ENCODE data around the gene CEP85L.

CEP85L gene

GRCh38 chr6:118651282-118652050 is at the start of gene CEP85L:
Gene CEP85L (minus strand): TSS chr6:118651591. CDS start chr6:118651269, 322 bp downstream.
- peak; percentile 91 for DNase-seq

GRCh38 chr6:118700531-118700930 is 49.1 kb upstream of the CEP85L start:
- no peak for DNase-seq

DNA sequence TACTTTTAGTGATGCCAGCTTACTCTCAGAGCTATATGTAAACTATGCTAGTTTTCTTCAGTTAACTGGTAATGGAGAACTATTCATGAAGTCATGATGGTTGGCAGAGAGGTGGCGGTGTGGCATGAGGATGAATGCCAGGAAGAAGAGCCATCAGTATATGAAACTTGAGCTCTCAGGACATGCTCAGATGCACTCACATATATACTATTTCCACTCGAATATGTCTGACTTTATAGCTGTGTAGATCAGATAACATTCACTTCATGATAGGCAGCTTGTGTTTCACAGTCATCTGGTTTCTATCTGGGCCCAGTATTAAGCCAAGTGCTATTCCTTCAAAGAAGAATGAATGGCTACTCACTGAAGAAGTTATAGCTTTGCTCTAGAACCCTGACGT is 46.2 kb upstream of the CEP85L start:
- no peak for DNase-seq

- no peak for DNase-seq
Observed at GRCh38 chr6:118696271-118696670, 44.9 kb upstream of the CEP85L start.

GRCh38 chr6:118693562-118693961 is 42.2 kb upstream of the CEP85L start:
- no peak for DNase-seq

- DNase-seq = no peak
Observed at GRCh38 chr6:118685823-118686449, 34.5 kb upstream of the CEP85L start.

- no peak for DNase-seq
Observed at GRCh38 chr6:118683881-118684872, 32.8 kb upstream of the CEP85L start.

DNA sequence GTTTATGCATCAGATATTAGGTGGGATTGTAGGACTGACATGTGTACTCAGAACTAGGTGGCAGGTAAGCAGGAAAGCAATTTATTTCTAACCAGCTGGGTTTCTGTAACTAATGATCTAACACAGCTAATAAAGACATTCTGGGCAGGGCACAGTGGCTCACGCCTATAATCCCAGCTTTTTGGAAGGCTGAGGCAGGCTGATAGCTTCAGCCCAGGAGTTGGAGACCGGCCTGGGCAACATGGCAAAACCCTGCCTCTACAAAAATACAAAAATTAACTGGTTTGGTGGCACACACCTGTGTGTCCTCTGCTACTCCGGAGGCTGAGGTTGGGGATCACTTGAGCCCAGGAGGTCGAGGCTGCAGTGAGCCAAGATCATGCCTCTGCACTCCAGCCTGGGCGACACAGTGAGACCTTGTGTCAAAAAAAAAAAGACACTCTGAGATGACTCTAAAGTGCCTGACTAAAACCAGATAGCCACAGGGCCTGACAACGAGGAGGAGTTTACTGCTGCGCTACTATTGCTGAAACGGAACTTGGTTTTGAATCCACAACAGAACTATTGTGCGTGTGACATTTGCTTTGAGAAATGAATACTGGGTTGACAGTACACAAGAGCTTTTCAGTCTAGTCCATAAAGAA is 29.2 kb upstream of the CEP85L start:
- DNase-seq = no peak

GRCh38 chr6:118679327-118679901 is 28.0 kb upstream of the CEP85L start:
- DNase-seq = no peak

DNA sequence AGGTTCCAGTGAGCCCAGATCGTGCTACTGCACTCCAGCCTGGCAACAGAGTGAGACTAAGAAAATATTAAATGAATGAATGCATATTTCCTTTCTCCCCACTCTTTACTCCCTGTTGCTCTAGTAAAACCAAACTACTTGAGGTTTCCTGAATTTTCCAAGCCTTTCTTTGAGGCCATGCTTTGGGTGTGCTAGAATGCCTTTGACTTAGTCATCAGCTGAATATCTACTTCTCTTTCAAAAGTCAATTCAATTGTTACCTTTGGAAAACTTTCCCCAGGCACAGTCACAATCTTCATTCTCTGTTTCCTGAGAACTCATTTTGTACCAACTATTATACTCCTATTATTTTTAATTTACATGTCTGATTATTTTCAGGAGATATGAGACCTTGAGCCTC is 27.5 kb upstream of the CEP85L start:
- no peak for DNase-seq

DNA sequence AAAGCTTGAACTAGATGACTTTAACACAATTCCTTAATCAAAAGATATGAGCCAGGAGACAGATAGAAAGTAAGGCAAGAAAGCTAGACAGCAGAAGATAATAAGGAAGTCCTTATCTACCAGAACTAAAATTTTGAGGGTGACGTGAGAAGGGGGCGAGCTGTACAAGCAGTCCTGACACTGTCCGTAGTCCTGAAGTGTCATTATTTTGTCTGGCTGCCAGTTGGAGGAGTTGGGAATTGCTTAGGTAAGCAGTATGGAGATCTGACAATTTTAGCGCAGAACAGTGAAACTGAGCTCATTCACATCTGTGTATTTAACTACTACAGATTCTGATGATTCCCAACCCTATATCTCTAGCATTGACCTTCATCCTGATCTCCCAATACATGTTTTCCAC is 25.8 kb upstream of the CEP85L start:
- DNase-seq = no peak

DNA sequence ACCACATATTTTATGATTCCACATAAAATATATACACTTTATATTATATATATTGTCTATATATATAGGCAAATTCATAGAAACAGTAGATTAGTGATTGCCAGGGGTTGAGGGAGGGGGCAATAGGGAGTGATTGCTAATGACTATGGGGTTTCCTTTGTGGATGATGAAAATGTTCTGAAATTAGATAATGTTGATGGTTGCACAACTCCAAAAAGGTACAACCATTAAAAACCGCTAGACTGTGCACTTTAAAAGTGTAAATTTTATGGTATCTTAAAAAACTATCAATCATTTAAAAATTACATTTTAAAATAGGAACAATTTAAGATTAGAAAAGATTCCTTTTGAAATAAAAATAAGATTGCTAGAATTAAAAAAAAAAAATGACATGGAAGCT is 23.8 kb upstream of the CEP85L start:
- no peak for DNase-seq

- DNase-seq = no peak
Observed at GRCh38 chr6:118674772-118675171, 23.4 kb upstream of the CEP85L start.

- DNase-seq = no peak
Observed at GRCh38 chr6:118672678-118673077, 21.3 kb upstream of the CEP85L start.

DNA sequence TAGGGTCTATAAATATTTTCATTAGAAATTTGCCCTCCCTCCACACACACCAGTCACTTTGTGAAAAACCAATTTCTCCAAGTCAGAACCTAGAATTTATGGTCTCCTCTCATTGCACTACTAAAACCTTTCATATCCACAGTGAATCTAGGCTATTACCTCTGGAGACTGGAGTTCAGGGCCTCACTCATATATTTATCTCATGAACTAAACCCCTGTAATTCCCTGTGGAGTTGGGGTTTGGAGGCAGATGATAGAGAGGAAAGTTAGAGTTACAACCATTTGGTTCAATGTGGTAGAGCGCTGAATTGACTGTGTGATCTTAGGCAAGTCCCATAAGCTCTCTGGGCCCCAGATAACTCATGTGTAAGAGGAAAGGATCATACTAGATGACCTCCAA is 18.2 kb upstream of the CEP85L start:
- DNase-seq = no peak

GRCh38 chr6:118668761-118669385 is 17.5 kb upstream of the CEP85L start:
- no peak for DNase-seq

- no peak for DNase-seq
Observed at GRCh38 chr6:118667988-118668387, 16.6 kb upstream of the CEP85L start.

GRCh38 chr6:118665011-118665410 is 13.6 kb upstream of the CEP85L start:
- no peak for DNase-seq

- no peak for DNase-seq
Observed at GRCh38 chr6:118663993-118664985, 12.9 kb upstream of the CEP85L start.

DNA sequence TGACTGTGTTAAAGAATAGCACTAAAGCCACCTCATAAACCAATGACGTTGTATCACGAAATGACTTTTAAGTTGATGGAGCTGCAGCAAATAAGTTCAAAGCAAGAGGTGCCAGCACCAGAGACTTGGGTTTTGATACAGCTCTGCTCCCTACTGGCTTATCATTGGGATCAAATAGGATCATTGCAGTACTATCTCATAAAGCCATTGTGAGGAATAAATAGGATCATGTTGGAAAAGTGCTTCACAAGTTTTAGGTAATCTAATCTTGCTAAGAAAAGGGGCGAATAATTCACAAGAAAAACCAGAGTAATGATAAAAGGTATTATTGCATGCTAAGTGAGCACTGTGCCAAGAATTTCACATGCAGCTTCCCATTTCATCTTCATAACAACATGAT is 10.4 kb upstream of the CEP85L start:
- no peak for DNase-seq

- peak; percentile 48 for DNase-seq
Observed at GRCh38 chr6:118660218-118660569, 8.8 kb upstream of the CEP85L start.
